HG03139 (cell line): ENCODE measurements around the gene VKORC1.

Source experiments
- ATAC-seq: cut with Tn5 transposase; IDR thresholded peaks from one replicate; pipeline ENCODE4 v1.9.1; 2021; ENCODE audit not compliant: unreplicated experiment

Gene VKORC1

DNA sequence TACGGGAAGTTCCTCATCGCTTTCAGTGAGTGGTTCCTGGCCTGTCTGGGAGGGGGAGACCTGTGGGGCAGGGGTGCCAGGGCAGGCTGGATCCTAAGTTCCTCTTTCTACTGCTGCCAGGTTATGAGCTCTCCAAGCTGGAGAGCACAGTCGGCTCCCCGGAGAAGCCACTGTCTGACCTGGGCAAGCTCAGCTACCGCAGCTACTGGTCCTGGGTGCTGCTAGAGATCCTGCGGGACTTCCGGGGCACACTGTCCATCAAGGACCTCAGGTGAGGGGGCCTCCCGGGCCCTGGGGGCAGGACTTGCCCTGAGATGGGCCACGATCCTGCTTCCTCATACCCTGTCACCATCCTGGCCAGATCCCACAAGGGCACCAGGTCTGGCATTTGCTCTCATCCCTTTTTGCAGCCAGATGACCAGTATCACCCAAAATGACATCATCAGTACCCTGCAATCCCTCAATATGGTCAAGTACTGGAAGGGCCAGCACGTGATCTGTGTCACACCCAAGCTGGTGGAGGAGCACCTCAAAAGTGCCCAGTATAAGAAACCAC is 35.8 kb upstream of the VKORC1 start:
- no peak for ATAC-seq

DNA sequence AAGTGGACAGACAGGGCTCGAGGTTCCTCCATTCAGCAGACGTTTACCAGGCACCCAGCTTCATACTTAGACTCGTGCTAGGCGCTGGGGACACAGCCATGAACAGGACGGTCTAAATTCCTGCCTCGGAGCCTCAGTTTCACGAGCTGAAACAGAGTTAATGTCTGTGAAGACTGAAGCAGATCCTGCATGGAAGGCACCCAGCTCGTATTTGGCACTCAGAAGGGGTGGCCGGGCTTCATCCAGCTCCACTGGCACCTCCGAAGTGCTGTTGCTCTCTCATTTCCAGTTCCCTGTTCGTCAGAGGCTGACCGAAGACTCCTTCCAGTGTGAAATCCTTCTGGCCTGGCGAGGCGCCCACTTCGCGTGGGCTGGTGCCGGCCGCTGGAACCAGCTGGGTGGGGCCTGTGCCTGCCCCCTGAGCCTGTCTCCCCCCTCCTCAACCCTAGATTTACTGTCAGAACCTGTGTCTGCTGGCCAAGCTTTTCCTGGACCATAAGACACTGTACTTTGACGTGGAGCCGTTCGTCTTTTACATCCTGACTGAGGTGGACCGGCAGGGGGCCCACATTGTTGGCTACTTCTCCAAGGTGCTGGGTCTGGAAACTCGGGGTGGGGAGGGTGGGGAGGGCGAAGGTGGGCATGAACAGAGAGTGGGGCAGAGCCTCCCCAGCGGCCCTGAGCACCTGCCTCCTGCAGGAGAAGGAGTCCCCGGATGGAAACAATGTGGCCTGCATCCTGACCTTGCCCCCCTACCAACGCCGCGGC is 35.2 kb upstream of the VKORC1 start:
- no peak for ATAC-seq

DNA sequence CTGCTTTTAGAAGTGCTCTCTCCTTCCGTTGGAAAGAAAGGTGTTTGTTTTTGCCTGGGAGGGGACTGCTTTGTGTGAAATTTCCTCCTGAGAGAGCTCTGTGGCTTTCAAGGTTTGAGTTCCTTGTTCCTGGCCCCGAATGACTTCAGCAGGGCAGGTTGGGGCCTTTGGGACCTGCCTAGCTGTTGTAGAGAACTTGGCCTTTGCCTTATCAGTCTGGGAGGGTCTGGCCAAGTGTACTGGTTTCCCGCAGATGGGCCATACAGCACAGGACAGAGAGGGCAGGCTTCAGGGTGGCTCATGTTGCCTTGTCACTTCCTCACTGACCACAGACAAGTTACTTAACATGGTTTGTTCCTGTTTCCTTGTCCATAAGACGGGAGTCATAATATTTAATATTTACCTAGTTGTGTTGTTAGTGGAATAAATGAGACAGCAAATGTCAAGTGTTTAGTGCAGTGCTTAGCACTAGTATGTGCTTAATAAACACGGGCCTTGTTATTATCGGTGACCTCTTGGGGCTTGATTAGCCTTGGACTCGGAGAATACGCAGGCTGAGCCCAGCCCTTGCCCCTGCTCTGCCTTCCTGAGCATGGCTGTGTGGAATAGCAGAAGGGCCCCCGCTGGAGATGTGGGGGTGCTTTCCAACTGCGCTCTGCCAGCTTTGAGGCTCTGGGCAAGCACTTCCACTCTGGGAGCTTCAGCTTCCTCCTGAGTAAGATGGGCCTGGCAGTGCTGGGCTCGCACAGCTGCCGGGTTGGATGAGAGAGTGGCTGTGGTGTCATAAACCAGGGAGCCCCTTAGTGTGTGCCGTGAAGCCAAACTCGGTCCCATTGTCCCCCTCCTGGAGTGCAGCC is 34.3 kb upstream of the VKORC1 start:
- ATAC-seq: no peak

DNA sequence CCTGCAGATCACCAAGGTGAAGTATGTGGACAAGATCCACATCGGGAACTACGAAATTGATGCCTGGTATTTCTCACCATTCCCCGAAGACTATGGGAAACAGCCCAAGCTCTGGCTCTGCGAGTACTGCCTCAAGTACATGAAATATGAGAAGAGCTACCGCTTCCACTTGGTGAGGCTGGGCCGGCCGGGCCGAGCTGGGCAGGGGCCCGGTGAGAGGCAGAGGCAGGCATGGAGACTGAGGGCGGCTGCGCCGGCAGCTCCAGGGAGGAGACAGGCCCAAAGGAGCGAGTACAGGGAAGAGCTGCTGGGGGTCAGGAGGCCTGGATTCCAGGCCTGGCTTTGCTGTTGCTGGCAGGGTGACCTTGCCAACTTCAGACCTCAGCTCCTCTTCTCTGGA is 32.6 kb upstream of the VKORC1 start:
- no peak for ATAC-seq

DNA sequence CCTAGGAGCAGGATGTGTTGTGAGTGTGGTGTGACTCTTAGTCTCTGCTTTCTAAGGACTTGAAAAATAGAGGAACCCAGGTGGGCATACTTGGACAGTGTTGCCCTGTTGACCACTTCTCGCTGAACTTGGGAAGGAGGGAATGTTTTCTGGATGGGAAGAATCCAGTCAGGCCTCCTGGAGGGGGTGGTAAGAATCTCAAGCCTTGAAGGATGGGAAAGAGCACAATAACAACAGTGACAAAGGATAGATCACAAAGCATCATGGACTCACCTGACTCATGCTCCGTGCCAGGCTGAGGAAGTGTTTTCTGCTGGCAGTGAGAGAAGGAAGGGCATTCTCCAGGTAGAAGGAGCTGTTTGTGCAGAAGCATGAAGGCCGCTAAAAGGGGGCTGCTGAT is 31.2 kb upstream of the VKORC1 start:
- no peak for ATAC-seq

DNA sequence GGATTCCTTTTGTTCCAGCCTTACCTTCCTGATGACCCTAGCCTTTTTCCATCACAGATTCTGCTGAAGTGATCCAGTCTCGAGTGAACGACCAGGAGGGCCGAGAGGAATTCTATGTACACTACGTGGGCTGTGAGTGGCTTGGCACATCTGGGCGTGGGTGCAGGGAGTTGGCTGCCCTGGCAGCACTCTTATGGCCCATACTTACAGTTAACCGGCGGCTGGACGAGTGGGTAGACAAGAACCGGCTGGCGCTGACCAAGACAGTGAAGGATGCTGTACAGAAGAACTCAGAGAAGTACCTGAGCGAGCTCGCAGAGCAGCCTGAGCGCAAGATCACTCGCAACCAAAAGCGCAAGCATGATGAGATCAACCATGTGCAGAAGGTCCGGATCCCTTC is 25.5 kb upstream of the VKORC1 start:
- no peak for ATAC-seq

DNA sequence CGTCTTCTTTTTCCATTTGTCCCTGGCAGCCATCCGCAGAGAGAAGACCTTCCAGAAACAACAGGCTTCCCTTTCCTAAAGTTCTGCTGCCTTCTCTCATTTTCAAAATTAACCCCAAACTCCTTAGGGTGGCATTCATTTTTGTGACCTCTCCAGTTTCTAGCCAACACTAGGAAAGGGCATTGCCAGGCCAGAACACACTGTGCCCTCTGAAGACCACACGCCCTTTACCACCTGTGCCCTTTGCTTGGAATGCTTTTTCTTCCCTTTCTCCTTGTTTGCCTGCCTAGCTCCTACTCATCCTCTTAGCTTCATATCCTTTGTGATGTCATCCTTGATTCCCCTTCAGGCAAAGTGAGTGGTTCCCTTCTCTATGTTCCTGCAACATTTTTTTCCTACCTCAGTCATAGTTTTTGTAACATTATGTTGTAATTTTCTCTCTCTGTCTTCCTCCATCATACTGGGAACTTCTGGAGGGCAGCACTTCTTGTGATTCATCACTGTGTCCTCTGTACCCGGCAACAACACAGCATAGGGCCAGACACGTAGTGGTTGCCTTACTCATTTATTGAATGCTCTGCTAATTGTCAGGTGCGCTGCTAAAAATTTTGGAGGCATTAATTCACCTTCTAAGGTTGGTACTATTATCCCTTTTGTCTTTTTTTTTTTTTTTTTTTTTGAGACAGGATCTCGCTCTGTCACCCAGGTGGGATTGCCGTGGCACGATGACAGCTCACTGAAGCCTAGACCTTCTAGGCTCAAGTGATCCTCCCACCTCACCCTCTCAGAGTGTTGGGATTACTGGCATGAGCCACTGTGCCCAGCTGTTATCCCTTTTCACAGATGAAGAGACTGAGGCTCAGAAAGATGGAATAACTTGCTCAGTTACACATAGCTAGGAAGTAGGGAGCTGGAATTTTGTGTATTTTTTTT is 23.9 kb upstream of the VKORC1 start:
- no peak for ATAC-seq

DNA sequence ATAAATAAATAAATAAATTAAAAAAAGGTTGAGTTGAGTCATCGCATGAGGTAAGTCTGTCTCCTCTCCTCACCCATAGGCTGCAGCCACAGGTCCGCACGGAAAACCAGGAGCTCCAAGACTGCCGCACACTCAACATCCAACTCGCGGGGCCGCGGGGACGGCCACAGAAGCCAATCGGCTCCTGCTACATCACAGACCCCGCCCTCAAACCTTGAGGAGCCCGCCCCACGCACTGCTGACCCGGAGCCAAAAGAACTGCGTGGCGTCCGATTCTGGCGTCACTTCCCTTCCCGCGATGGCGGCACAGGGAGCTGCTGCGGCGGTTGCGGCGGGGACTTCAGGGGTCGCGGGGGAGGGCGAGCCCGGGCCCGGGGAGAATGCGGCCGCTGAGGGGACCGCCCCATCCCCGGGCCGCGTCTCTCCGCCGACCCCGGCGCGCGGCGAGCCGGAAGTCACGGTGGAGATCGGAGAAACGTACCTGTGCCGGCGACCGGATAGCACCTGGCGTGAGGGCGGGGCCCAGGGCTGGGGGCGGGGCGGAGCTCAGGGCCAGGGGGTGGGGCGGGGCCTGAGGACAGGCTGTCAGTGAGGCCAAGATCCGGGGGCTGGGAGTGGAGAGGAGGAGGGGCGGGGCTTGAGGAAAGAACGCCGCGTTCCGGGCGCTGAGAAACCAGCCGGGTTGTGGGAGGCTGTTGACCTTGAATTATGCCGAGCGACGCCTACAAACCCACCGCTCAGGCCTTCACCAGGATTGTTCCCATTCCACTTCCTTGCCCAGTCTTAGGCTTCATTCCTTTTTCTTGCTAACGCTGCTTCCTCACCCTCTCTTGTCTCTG is 23.0 kb upstream of the VKORC1 start, which contains the start of gene KAT8:
Gene KAT8 (plus strand): TSS at position 281 of the 839 bp plus-strand sequence. CDS start 18 bp downstream, at position 299.
- ATAC-seq: peak; percentile 85

DNA sequence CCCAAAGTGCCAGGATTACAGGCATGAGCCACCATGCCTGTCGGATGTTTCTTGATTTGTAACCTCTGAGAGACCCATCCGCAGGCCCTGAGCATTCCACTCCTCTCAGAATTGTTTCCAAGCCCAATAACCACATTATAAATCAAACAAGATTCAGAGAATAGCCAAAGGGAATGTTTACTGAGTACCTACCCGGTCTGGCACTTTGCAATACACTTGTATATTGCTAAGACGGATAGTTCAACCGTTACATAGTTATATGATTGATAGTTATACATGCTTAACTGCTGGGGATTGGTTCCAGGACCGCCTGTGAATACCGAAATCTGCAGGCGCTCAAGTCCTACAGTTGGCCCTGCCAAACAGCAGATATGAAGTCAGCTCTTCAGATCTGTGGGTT is 19.9 kb upstream of the VKORC1 start:
- no peak for ATAC-seq

DNA sequence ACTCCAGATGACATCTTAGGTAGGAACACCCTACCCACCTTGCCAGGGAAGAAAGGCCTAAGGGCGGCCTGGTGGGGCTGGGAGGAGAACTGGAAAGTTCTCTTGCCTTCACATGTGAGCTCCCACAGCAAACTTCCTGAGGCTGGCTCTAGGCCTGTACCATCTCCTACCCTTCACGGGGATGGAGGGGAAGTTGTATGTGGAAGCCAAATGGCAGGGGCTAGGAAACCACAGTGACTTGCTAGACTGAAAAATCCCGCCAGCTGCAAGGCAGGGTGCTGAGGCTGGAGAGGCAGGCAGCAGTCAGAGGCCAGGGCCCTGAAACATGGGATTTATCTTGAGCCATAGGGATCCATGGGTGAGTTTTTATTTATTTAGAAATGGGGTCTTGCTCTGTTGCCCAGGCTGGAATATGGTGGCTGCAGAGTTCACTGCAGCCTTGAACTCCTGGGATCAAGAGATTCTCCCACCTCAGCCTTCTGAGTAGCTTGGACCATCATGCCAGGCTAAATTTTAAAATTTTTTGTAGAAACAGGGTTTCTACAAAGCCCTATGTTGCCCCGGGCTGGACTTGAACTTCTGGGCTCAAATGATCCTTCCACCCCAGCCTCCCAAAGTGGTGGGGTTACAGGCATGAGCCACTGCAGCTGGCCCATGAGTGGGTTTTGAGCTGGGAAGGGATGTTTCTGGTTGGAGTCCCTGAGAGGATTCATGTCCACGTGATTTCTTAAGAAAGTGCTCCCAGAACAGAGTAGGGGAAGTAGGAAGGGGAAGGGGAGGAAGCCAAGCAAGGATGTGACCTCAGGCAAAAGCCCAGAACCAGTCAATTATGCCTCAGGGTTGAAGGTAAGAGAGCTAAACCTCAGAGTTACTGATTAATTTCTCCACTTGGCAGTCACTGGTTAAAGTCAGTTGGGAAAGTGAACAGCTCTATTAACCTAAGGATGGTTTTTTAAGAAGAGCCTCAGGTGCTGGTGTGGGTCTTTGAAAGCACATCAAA is 18.8 kb upstream of the VKORC1 start:
- no peak for ATAC-seq

DNA sequence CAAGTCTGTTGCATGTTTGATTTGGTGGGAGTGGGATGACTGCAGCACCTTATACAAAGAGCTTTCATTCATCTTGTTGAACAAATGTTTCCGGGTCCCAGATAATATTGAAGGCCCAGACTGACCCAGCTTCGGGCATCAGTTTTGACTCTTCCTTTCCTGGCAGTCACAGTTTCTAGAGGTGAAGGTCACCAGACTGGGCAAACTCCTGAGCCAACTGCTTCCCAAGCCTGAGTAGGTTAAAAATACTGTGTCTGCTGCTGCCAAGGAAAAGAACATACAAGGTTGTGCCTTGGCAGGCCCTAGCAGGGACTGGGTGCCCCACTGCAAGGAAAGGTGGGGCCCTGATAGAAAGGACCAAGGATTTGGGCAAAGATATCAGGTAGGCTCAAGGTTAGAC is 18.1 kb upstream of the VKORC1 start:
- no peak for ATAC-seq

DNA sequence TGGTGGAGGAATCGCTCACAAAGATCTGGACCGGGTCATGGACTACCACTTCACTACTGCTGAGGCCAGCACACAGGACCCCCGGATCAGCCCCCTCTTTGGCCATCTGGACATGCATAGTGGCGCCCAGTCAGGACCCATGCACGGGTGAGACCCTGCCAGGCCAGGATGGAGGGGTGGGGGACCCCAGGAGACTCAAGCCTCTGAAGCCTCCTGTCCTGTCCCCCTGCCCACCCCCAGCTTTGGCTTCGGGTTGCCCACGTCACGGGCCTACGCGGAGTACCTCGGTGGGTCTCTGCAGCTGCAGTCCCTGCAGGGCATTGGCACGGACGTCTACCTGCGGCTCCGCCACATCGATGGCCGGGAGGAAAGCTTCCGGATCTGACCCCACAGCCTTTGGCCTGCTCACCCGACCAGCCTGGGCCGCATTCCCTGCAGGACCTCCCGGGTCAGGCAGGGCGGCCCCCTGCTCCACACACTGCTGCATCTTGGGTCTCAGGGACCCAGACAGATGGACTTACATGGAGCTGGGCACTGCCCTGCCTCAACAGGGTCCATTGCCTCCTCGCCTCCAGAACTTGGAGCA is 17.4 kb upstream of the VKORC1 start:
- no peak for ATAC-seq

DNA sequence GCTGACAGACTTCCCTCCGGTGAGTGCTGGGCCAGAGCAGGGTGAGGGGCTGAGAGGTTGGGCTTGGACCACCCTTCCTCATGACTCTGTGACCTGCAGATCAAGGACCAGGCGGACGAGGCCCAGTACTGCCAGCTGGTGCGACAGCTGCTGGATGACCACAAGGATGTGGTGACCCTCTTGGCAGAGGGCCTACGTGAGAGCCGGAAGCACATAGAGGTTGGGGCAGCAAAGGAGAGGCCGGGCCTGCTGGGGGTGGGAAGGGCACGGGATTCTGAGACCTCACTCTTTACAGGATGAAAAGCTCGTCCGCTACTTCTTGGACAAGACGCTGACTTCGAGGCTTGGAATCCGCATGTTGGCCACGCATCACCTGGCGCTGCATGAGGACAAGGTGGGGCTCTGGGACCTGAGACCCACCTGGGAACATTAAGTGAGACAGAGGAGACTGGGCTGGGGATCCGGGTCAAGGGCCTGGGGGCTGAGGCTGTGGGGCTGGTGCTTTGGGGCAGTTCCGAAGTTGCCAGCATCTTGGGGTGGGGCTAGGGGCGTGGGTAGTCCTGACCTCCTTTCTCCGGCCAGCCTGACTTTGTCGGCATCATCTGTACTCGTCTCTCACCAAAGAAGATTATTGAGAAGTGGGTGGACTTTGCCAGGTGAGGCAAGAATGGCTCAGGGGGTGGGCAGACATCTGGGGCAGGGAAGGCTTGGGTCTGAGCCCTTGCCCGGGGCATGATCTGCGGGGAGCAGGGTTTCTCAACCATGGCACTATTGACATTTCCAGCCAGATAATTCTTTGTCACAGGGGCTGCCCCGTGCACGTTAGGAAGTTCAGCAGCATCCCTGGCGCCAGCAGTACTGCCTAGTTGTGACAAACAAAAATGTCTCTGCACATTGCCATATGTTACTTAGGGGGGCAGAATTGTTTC is 15.8 kb upstream of the VKORC1 start:
- no peak for ATAC-seq

DNA sequence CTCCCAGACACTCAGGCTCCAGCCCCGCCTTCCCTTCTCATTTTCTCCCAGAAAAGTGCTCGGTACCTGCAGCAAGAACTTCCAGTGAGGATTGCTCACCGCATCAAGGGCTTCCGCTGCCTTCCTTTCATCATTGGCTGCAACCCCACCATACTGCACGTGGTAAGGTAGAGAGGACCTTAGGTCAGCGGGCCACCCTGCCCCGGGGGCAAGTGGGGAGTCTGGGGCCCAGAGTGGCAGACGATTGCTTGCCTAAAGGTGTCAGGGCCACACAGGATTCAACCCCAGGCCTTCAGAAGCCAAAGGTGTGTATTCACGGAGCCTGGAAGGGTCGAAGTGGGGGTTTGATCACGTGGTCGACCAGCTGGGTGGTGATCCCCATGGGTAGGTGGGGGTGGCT is 15.0 kb upstream of the VKORC1 start:
- no peak for ATAC-seq

DNA sequence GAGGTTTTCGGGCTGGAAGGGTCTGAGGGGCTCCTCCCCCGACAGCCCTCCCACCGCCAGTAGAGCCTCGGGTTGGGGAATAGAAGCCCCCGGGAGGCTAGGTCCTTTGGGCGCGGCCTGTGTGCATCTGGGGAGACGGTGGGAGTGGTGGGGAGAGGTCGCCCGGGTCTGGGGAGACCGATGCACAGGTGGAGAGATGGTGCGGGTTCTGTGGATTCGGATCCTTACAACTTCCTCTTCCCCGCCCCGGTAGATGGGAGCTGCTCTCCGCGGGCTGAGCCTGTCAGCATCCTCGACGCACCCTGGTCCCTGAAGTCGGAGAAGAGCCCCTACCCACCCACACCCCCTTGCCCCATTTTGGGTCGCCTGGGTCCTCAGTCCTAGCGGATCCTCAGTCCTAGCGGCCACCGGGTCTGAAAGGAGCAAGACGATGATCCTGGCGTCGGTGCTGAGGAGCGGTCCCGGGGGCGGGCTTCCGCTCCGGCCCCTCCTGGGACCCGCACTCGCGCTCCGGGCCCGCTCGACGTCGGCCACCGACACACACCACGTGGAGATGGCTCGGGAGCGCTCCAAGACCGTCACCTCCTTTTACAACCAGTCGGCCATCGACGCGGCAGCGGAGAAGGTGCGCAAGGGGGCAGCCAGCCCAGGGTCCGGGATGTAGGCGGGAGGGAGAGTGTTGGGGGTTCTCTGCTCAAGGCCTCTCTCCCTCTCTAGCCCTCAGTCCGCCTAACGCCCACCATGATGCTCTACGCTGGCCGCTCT is 14.4 kb upstream of the VKORC1 start:
- ATAC-seq: no peak

DNA sequence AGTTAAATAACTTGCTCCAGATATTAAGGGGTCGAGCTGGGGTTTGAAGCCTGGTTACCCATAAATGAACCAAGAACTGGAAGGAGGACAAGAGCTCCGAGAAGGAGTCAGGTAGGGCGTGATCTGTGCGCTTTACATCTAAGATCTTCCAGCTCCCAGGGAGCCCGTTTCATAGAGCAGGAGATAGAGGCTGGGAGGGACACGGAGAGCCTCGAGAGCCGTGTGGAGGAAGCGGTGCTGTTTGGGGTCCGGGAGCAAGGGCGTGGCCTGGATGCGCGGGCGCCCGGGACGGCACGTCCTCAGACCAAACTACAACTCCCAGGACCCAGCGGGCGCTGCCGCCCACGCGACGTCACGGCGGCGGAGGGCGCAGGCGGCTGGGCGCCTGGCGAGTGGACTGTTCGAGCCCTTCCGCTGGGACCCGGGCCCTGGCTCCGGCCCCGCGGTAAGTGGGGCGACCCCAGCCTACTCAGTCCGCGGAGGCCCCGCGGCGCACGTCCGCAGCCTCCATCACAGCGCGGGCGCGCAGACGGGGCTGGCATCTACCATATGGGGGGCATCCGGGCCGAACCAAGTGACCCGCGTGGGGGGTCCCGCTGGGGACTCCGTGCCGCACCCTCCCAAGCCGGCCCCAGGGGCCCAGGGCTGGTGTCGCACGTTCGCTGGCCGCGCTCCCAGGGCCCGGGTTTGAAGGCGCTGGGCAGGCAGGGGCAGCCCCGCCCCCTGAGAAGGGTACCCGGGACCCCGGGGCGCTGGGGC is 13.6 kb upstream of the VKORC1 start, which contains the start of gene BCKDK:
Gene BCKDK (plus strand): TSS at position 352 of the 759 bp plus-strand sequence. CDS start 838 bp downstream, outside the sequence.
- peak; percentile 70 for ATAC-seq
